HepG2 (cell line): ENCODE results near the gene PPIP5K2. TPM values are rescaled to one million over a fixed set of nuclear protein-coding genes. Genes with fewer than 3 reads are reported as not detected.

ENCODE experiments used
- ATAC-seq: fragments of 200-7000 bp; cut with Tn5 transposase; 3 replicates; pipeline ENCODE4 v1.9.1; 2020; ENCODE audit warnings: mild to moderate bottlenecking, moderate library complexity
- BruUV-seq: library from RNA; stranded (reverse); fragments of 400-500 nt; replicated peaks from 2 replicates; lab custom pipeline; 2021; lab: Mats Ljungman, UMichigan
- CTCF ChIA-PET: fragments of 300-600 bp; formaldehyde crosslinking; extraction: SDS; loops from one replicate; lab custom pipeline; 2021; ENCODE audit warnings: low total read pairs, inconsistent platforms, low intra/inter-chr PET ratio; lab: Yijun Ruan, JAX
- POLR2A ChIA-PET: fragments of 350-600 bp; sonication (Branson Sonifier 250); formaldehyde crosslinking; loops from one replicate; lab custom pipeline; 2020; ENCODE audit warnings: antibody characterized with exemption, inconsistent platforms; lab: Yijun Ruan, JAX
- DNase-seq: peaks from one replicate; pipeline ENCODE4 v3.0.0-alpha.2; 2015; ENCODE audit warnings: low spot score
- FAIRE-seq: peaks from 3 replicates; lab custom pipeline; 2011; peaks lifted over from hg19 to GRCh38; lab: Jason Lieb, UNC
- H2AFZ ChIP-seq: one replicate; pipeline ENCODE4 v1.6.1; 2011; ENCODE audit warnings: low read length, inconsistent platforms
- H3K27ac ChIP-seq: fragments of 300-600 bp; 3 replicates; pipeline ENCODE4 v1.8.0; 2011; ENCODE audit warnings: mixed run types, mild to moderate bottlenecking, mixed read lengths, low read length, inconsistent platforms; ENCODE audit not compliant: insufficient read depth; ENCODE audit errors: extremely low read length
- H3K27me3 ChIP-seq, 2 experiments: fragments of 200-600 bp in 1 of 2; 2 replicates in 1 of 2; 3 replicates in 1 of 2; pipeline versions ENCODE4 v1.6.0 to v1.8.0; 2011; ENCODE audit warnings: low read length in 2 of 2, mild to moderate bottlenecking in 2 of 2, moderate library complexity in 2 of 2, inconsistent platforms in 1 of 2; ENCODE audit not compliant: insufficient read depth in 2 of 2, control insufficient read depth in 1 of 2
- H3K36me3 ChIP-seq, 2 experiments: fragments of 200-600 bp in 1 of 2; replicated peaks in 1 of 2; 2 replicates in 1 of 2; 3 replicates in 1 of 2; pipeline versions ENCODE4 v1.5.1 to v1.8.0; 2011; ENCODE audit warnings: low read length in 2 of 2, inconsistent platforms in 1 of 2; ENCODE audit not compliant: insufficient read depth in 2 of 2, control insufficient read depth in 1 of 2
- H3K4me1 ChIP-seq: 2 replicates; pipeline ENCODE4 v1.5.1; 2012; ENCODE audit warnings: low read length, inconsistent platforms; ENCODE audit not compliant: insufficient read depth
- H3K4me2 ChIP-seq: 2 replicates; pipeline ENCODE4 v1.6.0; 2011; ENCODE audit warnings: low read depth, low read length, inconsistent platforms
- H3K4me3 ChIP-seq, 3 experiments: fragments of 200-600 bp in 1 of 3; sonication (generic), shearing (Covaris generic) in 1 of 3; replicated peaks in 1 of 3; 2 replicates each; pipeline ENCODE4 v1.5.1; 2011 to 2016; ENCODE audit warnings: low read length in 3 of 3, inconsistent platforms in 2 of 3, low read depth in 2 of 3, mild to moderate bottlenecking in 2 of 3, control low read depth in 1 of 3, mixed read lengths in 1 of 3; ENCODE audit not compliant: insufficient read depth in 1 of 3
- H3K79me2 ChIP-seq: one replicate; pipeline ENCODE4 v1.6.1; 2011; ENCODE audit warnings: low read length, inconsistent platforms; ENCODE audit not compliant: insufficient read depth
- H3K9ac ChIP-seq: 2 replicates; pipeline ENCODE4 v1.6.0; 2011; ENCODE audit warnings: mild to moderate bottlenecking, low read depth, low read length, inconsistent platforms; ENCODE audit not compliant: insufficient read depth
- H3K9me3 ChIP-seq: 2 replicates; pipeline ENCODE4 v1.5.1; 2012; ENCODE audit warnings: mild to moderate bottlenecking, low read length
- H4K20me1 ChIP-seq: 2 replicates; pipeline ENCODE4 v1.6.0; 2011; ENCODE audit warnings: inconsistent platforms, mild to moderate bottlenecking, low read length, moderate library complexity; ENCODE audit not compliant: insufficient read depth
- KMT2A ChIP-seq: sonication (generic); formaldehyde crosslinking; IDR thresholded peaks from 2 replicates; pipeline ENCODE4 v1.4.0; 2020; ENCODE audit warnings: missing genetic modification reagents
- NFAT5 ChIP-seq: sonication (generic); formaldehyde crosslinking; IDR thresholded peaks from 2 replicates; pipeline ENCODE4 v1.4.0; 2020; ENCODE audit warnings: missing genetic modification reagents
- PITX1 ChIP-seq: sonication (generic); formaldehyde crosslinking; IDR thresholded peaks from 2 replicates; pipeline ENCODE4 v1.5.1; 2020; ENCODE audit warnings: mild to moderate bottlenecking, missing genetic modification reagents
- TARDBP ChIP-seq: sonication (generic); formaldehyde crosslinking; IDR thresholded peaks from 2 replicates; pipeline ENCODE4 v1.8.0; 2022; ENCODE audit warnings: mild to moderate bottlenecking, missing genetic modification reagents
- WGBS: methylation state at CpG from one replicate; pipeline ENCODE4 v1.1.6; 2017; ENCODE audit warnings: low lambda C conversion rate; 5-methylcytosine and 5-hydroxymethylcytosine counted together
- in situ Hi-C: cut with HindIII; loops from 2 replicates; pipeline ENCODE4 v1.10.0; 2017; ENCODE audit warnings: low pct_unique_long_range_greater_than_20kb; ENCODE audit not compliant: extremely low pct_ligation_motif_present
- intact Hi-C: fragments of 100-400 bp; cut with micrococcal nuclease; formaldehyde crosslinking; loops from one replicate; pipeline ENCODE4 v1.10.0; 2022; ENCODE audit not compliant: unreplicated experiment
- polyA plus RNA-seq, 8 experiments: library from polyadenylated mRNA; depleted of rRNA in 3 of 8; stranded (reverse) in 7 of 8; unstranded in 1 of 8; fragments of >200 nt; fragmentation: Illumina TruSeq in 4 of 8; extraction: Trizol in 4 of 8; gene quantifications; 2 replicates each; pipeline versions ENCODE4 v1.2.1 to v1.2.3, GENCODE V29; 2011 to 2016; ENCODE audit warnings: low read depth in 4 of 8, missing spikeins in 1 of 8, mixed read lengths in 1 of 8; ENCODE audit not compliant: insufficient read depth in 1 of 8
- total RNA-seq, 5 experiments: library from RNA; depleted of rRNA; stranded (reverse); fragments of >200 nt; fragmentation: Illumina TruSeq; extraction: Trizol; gene quantifications; 2 replicates each; pipeline ENCODE4 v1.2.3, GENCODE V29; 2016; ENCODE audit warnings: low read depth in 1 of 5

The PPIP5K2 gene
- total and polyA plus RNA-seq, 2 of the 13 experiments (the other 11 are each of a cell fraction or from before 2014, with no cell fraction given), result 19.7 to 45.6 TPM

DNA sequence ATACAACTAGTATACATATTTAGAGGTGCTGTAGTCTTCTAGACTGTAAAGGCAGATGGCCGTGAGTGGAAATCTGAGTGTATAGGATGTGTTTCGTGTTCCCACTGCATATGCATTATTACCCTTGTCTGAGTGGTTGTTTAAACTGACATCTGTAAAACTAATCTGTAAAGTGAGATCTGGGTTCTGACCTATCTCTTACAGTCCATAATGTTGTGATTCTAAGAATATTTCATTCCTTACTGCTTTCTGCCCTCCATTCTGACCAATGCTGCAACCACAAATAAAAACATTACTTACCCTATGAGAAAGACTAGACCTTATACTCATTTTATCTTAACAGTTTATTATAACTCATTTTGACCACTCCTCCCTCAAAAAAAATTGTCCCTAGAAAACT, 90.9 kb downstream of the PPIP5K2 start:
- no peaks in the 10 kb centered on the region for H3K79me2 ChIP-seq
- H3K9me3 ChIP-seq, result no peaks in the 10 kb centered on the region
- in situ Hi-C loops (no loop called here), intact Hi-C loops (no loop called here)
- no peaks in the 10 kb centered on the region for H3K36me3 ChIP-seq
- H3K4me1 ChIP-seq, result no peaks in the 10 kb centered on the region
- no peak for TF ChIP-seq PITX1 (CRISPR knock-in tag)
- TF ChIP-seq KMT2A (CRISPR knock-in tag), result no peak
- TF ChIP-seq NFAT5 (CRISPR knock-in tag), result no peak
- TF ChIP-seq TARDBP (CRISPR knock-in tag), result no peak
- no peaks in the 10 kb centered on the region for H3K27me3 ChIP-seq
- no peaks in the 10 kb centered on the region for H4K20me1 ChIP-seq
- POLR2A ChIA-PET, result no interaction called here
- 98% methylated on average over 2 of the region's 2 CpGs for WGBS
- BruUV-seq, result no TSS peak
- H3K27ac ChIP-seq, result no peak overlapping the region
- H3K4me3 ChIP-seq, result no peak overlapping the region
- no peak overlapping the region for H3K9ac ChIP-seq
- no peak for DNase-seq
- CTCF ChIA-PET, result no interaction called here
- no peak overlapping the region for H3K4me2 ChIP-seq
- no peak overlapping the region for H2AFZ ChIP-seq
- no peak for FAIRE-seq
- no peak for ATAC-seq
